ENCODE results near the gene IKZF1. TPM values are rescaled to one million over a fixed set of nuclear protein-coding genes. Genes with fewer than 3 reads are reported as not detected.

The IKZF1 gene
- total RNA-seq, 1 experiment from 2014 or later: 0.57 TPM

GRCh38 chr7:50409856-50410745 is 105.6 kb downstream of the IKZF1 start:
- intact Hi-C loops (cut with micrococcal nuclease): no loop called here
- POLR2A ChIA-PET: no interaction called here

More at GRCh38 chr7:50409856-50410745, 105.6 kb downstream of the IKZF1 start:
- RAD21 ChIA-PET (ENCODE audit: low non-redundant PET in 1 of 2, low total read pairs in 2 of 2, uncharacterized antibody in 2 of 2, unreplicated experiment in 2 of 2): no interaction called here
- H3K9me2 ChIP-seq (ENCODE audit: insufficient read depth): no peaks in the 10 kb centered on the region
- H2AFZ ChIP-seq (ENCODE audit: low read depth, low read length, poor library complexity, severe bottlenecking): no peak overlapping the region
- CTCF ChIA-PET: no interaction called here
- H3K9me3 ChIP-seq (ENCODE audit: control insufficient read depth in 1 of 2, insufficient read depth in 1 of 2, low read depth in 1 of 2, low read length in 2 of 2): no peaks in the 10 kb centered on the region
- no peaks in the 10 kb centered on the region for H3K79me2 ChIP-seq (ENCODE audit: insufficient read depth, low read length)
- no peaks in the 10 kb centered on the region for H3K4me1 ChIP-seq (ENCODE audit: control insufficient read depth in 1 of 2, insufficient read depth in 2 of 2, low read length in 2 of 2)
- no peak for ATAC-seq
- H3K27ac ChIP-seq (ENCODE audit: low read depth, low read length): no peak overlapping the region
- H4K20me1 ChIP-seq (ENCODE audit: insufficient read depth): no peaks in the 10 kb centered on the region
- TF ChIP-seq MAX (IDR thresholded peaks at IDR 0.05): no peak
- TF ChIP-seq ZNF274 (IDR thresholded peaks at IDR 0.05; ENCODE audit: low read depth, low read length): no peak
- no peak for TF ChIP-seq EZH2 (IDR thresholded peaks at IDR 0.05)
- no peak for TF ChIP-seq RAD21 (IDR thresholded peaks at IDR 0.05; ENCODE audit: low read depth)
- no peak for TF ChIP-seq REST (IDR thresholded peaks at IDR 0.05; ENCODE audit: low read depth)
- TF ChIP-seq ZBTB33 (IDR thresholded peaks at IDR 0.05; ENCODE audit: extremely low read depth, insufficient replicate concordance, low read length): no peak
- TF ChIP-seq YY1 (IDR thresholded peaks at IDR 0.05; ENCODE audit: extremely low read depth, insufficient replicate concordance, low read depth, low read length): no peak
- TF ChIP-seq EZH2phosphoT487 (IDR thresholded peaks at IDR 0.05; ENCODE audit: borderline replicate concordance): no peak
- TF ChIP-seq ELF1 (IDR thresholded peaks at IDR 0.05; ENCODE audit: borderline replicate concordance, low read depth): no peak
- no peak for TF ChIP-seq CTCF (IDR thresholded peaks at IDR 0.05 in 2 of 3, conservative IDR thresholded peaks at IDR 0.05 in 1 of 3; ENCODE audit: borderline replicate concordance in 1 of 3, insufficient read depth in 1 of 3, low read depth in 2 of 3, low read length in 2 of 3)
- no peak for TF ChIP-seq ZFX (IDR thresholded peaks at IDR 0.05)
- no peak overlapping the region for H3K9ac ChIP-seq (ENCODE audit: low read length)
- no peak for DNase-seq (ENCODE audit: low read depth, low spot score)
- peaks cover 19% of the 10 kb centered on the region; the same call in 1 of the 2 replicates for H3K27me3 ChIP-seq (ENCODE audit: insufficient read depth, low read length)
- no peaks in the 10 kb centered on the region for H3K36me3 ChIP-seq (ENCODE audit: control insufficient read depth in 1 of 2, insufficient read depth in 2 of 2, low read length in 2 of 2)
- BruUV-seq (replicated peaks): no TSS peak
- H3K4me2 ChIP-seq (ENCODE audit: low read length): no peak overlapping the region
- no peak overlapping the region for H3K4me3 ChIP-seq (replicated peaks in 1 of 2; ENCODE audit: low read depth in 1 of 2, low read length in 2 of 2)
